H54 (cell line): ENCODE results near the gene TMEM38A.
"Not testable (repeated sequence)": the region's sequence is repeated elsewhere in the genome, so short reads cannot be mapped to it uniquely, and the experiment has no call there.

Experiments used
- DNase-seq: peaks from one replicate; pipeline ENCODE4 v3.0.0; 2011; ENCODE audit warnings: low spot score, mixed read lengths; ENCODE audit not compliant: insufficient read length
- FAIRE-seq: peaks from 3 replicates; lab custom pipeline; 2011; peaks lifted over from hg19 to GRCh38; lab: Jason Lieb, UNC
- POLR2A ChIP-seq: IDR thresholded peaks from 2 replicates; pipeline ENCODE4 v1.6.1; 2011; ENCODE audit warnings: low read depth, mild to moderate bottlenecking, low read length

The TMEM38A gene

GRCh38 chr19:16722591-16722990 is 61.7 kb downstream of the TMEM38A start:
- DNase-seq: no peak
- FAIRE-seq: no peak
- no peak for TF ChIP-seq POLR2A

- DNase-seq (no peak), FAIRE-seq (no peak)
- no peak for TF ChIP-seq POLR2A
Measured at GRCh38 chr19:16726916-16727315, 66.0 kb downstream of the TMEM38A start.

GRCh38 chr19:16735650-16736266 is 74.8 kb downstream of the TMEM38A start:
- FAIRE-seq, DNase-seq: not testable (repeated sequence)

GRCh38 chr19:16736709-16737108 is 75.8 kb downstream of the TMEM38A start:
- no peak for DNase-seq
- no peak for TF ChIP-seq POLR2A
- no peak for FAIRE-seq

GRCh38 chr19:16737911-16738310 is 77.0 kb downstream of the TMEM38A start:
- no peak for TF ChIP-seq POLR2A
- no peak for FAIRE-seq
- DNase-seq: no peak

- no peak for TF ChIP-seq POLR2A
- no peak for DNase-seq
Measured at GRCh38 chr19:16739546-16739945, 78.6 kb downstream of the TMEM38A start.

More at GRCh38 chr19:16739546-16739945, 78.6 kb downstream of the TMEM38A start:
- FAIRE-seq: no peak
